ENCODE measurements around the gene DPF1.

Gene DPF1

DNA sequence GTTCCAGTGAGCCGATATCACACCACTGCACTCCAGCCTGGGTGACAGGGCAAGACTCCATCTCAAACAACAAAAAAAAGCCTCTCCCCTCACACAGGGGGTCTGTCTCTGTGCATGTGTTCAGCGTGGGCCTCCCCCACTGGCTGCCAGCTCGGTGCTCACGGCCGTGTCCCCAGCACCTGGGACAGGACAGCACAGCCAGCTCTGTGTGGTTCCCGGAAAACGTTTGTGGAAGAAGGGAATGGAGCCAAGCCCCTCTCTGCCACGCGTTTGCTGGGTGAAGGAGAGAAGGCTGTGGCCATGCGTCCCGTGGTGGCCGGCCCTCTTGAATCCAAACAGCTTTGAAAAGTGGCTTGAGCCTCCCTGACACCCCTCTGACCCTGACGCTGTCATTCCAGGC lies 32.3 kb downstream of the DPF1 start:
- no peak overlapping the region for H3K27ac Mint-ChIP-seq
- no peak for DNase-seq (ENCODE audit: low spot score)
- no peaks in the 10 kb centered on the region for H3K27me3 Mint-ChIP-seq (ENCODE audit: low read depth)
- H3K9me3 Mint-ChIP-seq = no peaks in the 10 kb centered on the region
- H3K36me3 Mint-ChIP-seq (ENCODE audit: low read depth) = no peaks in the 10 kb centered on the region
- H3K4me1 Mint-ChIP-seq (ENCODE audit: low read depth) = no peaks in the 10 kb centered on the region
- no peak overlapping the region for H3K4me3 Mint-ChIP-seq

GRCh38 chr19:38190793-38191192 lies 33.2 kb downstream of the DPF1 start:
- no peaks in the 10 kb centered on the region for H3K4me1 Mint-ChIP-seq (ENCODE audit: low read depth)
- DNase-seq (ENCODE audit: low spot score) = no peak
- H3K9me3 Mint-ChIP-seq = no peaks in the 10 kb centered on the region
- no peaks in the 10 kb centered on the region for H3K27me3 Mint-ChIP-seq (ENCODE audit: low read depth)
- H3K36me3 Mint-ChIP-seq (ENCODE audit: low read depth) = no peaks in the 10 kb centered on the region
- no peak overlapping the region for H3K4me3 Mint-ChIP-seq
- H3K27ac Mint-ChIP-seq = no peak overlapping the region

DNA sequence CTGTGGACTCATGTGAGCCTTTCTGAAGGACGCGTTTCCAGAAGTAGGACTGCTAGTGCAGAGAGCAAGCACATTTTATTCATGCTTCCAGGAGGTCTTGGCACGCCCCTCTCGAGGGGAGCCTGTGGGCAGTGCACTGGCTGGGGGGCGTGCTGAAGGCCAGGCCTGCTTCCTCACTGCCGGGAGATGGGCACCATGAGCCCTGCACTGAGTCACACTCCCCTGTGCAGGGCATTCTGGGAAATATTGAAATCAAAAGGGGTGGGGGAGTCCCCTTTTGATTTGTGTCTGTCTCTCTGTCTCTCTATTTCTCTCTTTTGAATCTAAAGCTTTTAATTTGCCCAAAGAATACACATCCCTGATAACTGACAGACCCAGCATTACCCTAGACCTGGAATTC lies 34.0 kb downstream of the DPF1 start:
- no peaks in the 10 kb centered on the region for H3K4me1 Mint-ChIP-seq (ENCODE audit: low read depth)
- no peaks in the 10 kb centered on the region for H3K36me3 Mint-ChIP-seq (ENCODE audit: low read depth)
- no peak for DNase-seq (ENCODE audit: low spot score)
- H3K27me3 Mint-ChIP-seq (ENCODE audit: low read depth) = no peaks in the 10 kb centered on the region
- no peak overlapping the region for H3K27ac Mint-ChIP-seq
- H3K4me3 Mint-ChIP-seq = no peak overlapping the region
- no peaks in the 10 kb centered on the region for H3K9me3 Mint-ChIP-seq

- Mint-ChIP-seq H3K36me3 (ENCODE audit: low read depth) (peaks cover 4% of the 10 kb centered on the region), H3K4me1 (ENCODE audit: low read depth) (no peaks in the 10 kb centered on the region), H3K27ac (no peak overlapping the region), H3K9me3 (peaks cover 6% of the 10 kb centered on the region), H3K4me3 (no peak overlapping the region), H3K27me3 (ENCODE audit: low read depth) (no peaks in the 10 kb centered on the region)
- no peak for DNase-seq (ENCODE audit: low spot score)
Measured at GRCh38 chr19:38185562-38185961, 38.5 kb downstream of the DPF1 start.

DNA sequence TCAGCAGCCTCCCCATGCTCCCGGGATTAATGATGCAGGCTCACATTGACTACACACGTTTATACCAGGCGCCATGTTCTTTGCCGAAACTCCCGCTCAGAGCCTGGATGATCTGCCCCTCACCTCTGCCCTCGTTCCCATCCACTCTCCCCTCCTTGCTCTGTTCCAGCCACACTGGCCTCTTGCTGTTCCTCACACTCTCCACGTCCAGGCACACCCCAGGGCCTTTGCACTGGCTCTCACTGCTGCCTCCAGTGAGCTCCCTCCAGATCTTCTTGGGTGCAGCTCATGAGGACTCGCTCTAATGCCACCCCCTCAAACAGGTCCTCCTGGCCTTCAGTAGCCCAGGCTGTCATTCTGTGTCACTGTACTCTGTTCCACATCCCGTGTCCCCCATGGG lies 39.2 kb downstream of the DPF1 start:
- DNase-seq (ENCODE audit: low spot score) = no peak
- H3K4me1 Mint-ChIP-seq (ENCODE audit: low read depth) = no peaks in the 10 kb centered on the region
- H3K27me3 Mint-ChIP-seq (ENCODE audit: low read depth) = no peaks in the 10 kb centered on the region
- no peak overlapping the region for H3K4me3 Mint-ChIP-seq
- H3K36me3 Mint-ChIP-seq (ENCODE audit: low read depth) = peaks cover 4% of the 10 kb centered on the region
- H3K9me3 Mint-ChIP-seq = peaks cover 7% of the 10 kb centered on the region
- H3K27ac Mint-ChIP-seq = no peak overlapping the region

DNA sequence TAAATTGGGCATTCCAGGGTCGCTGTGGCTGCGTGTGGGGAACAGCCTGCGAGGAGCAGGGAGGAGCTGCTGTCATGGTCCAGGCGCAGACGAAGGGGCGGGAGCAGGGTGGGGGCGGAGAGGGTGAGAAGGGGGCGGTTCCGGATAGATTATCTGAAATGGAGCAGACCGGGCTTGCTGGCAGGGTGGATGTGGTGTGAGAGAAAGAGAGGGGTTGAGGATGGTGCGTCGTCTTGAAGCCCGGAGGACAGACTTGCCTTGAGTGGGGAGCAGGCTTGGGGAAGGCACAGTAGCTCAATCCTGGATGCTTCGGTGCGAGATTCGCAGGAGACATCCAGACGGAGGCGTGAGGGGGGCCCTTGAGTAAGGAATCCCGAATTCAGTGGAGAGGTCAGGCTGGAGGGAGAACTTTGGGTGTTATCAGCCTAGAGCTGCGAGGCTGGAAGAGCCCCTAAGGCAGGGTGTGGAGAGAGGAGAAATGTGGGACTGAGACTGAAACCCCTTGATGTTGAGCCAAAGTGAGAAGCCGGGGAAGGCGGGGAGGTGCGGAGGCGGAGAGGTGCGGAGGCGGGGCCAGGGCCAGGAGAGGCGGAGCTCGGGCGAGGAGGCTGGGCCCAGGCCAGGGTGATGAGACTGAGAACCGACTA lies 40.6 kb downstream of the DPF1 start:
- H3K36me3 Mint-ChIP-seq (ENCODE audit: low read depth) = peaks cover 4% of the 10 kb centered on the region
- H3K4me3 Mint-ChIP-seq = no peak overlapping the region
- H3K9me3 Mint-ChIP-seq = peaks cover 7% of the 10 kb centered on the region
- no peak overlapping the region for H3K27ac Mint-ChIP-seq
- H3K4me1 Mint-ChIP-seq (ENCODE audit: low read depth) = no peaks in the 10 kb centered on the region
- DNase-seq (ENCODE audit: low spot score) = no peak
- H3K27me3 Mint-ChIP-seq (ENCODE audit: low read depth) = no peaks in the 10 kb centered on the region

DNA sequence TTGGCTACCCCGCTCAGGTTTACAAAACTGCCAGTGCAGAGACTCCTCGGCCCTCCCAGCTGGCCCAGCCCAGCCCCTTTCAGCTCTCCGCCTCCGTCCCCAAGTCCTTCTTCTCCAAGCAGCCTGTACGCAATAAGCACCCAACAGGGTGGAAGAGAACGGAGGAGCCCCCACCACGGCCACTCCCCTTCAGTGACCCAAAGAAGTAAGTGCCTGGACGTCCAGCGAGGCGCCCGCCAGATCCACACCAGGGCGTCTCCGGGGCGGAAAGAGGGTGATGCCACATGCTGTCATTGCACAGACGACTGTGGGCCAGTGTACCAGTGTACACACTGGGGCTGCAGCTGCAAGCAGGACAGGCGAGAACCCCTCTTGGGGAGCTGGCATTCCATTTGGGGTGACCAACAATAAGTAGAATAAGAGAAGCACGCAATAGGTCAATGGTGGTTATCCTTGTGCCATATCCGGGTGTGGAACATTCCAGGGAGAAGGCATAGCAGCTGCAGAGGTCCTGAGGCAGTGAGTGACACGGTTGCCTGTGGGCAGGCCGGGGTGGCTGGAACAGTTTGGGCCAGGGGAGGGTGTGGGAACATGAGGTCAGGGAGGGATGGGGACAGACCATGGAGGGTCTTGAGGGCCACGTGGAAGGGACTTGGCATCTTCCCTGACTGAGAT lies 41.3 kb downstream of the DPF1 start:
- DNase-seq (ENCODE audit: low spot score) = no peak
- Mint-ChIP-seq H3K4me3 (no peak overlapping the region), H3K27me3 (ENCODE audit: low read depth) (no peaks in the 10 kb centered on the region), H3K27ac (no peak overlapping the region), H3K36me3 (ENCODE audit: low read depth) (peaks cover 4% of the 10 kb centered on the region), H3K4me1 (ENCODE audit: low read depth) (no peaks in the 10 kb centered on the region), H3K9me3 (peaks cover 7% of the 10 kb centered on the region)

- Mint-ChIP-seq H3K4me3 (no peak overlapping the region), H3K9me3 (peaks cover 7% of the 10 kb centered on the region), H3K27me3 (ENCODE audit: low read depth) (no peaks in the 10 kb centered on the region), H3K36me3 (ENCODE audit: low read depth) (peaks cover 4% of the 10 kb centered on the region), H3K27ac (no peak overlapping the region), H3K4me1 (ENCODE audit: low read depth) (no peaks in the 10 kb centered on the region)
- DNase-seq (ENCODE audit: low spot score) = no peak
Measured at GRCh38 chr19:38180071-38180470, 44.0 kb downstream of the DPF1 start.

DNA sequence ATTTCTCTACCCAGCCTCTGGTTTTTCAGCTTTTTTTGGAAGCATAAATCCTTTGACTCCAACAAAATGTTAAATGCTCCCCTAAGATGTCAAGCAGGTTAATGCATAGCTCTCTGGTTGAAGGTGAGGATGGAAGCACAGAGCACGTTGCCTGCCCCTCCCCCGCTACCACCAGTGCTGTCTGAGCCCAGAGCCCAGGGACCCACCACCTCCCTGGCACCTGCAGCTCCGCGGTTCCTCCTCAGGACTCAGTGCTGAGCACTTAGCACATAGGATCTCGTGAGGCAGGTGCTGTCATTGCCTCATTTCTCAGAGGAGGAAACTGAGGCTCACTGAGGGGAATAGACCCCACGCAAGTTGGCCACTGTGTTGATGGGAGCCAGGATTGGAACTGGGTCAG lies 48.6 kb downstream of the DPF1 start:
- H3K9me3 Mint-ChIP-seq = no peaks in the 10 kb centered on the region
- H3K4me1 Mint-ChIP-seq (ENCODE audit: low read depth) = no peaks in the 10 kb centered on the region
- H3K36me3 Mint-ChIP-seq (ENCODE audit: low read depth) = no peaks in the 10 kb centered on the region
- DNase-seq (ENCODE audit: low spot score) = no peak
- H3K27ac Mint-ChIP-seq = no peak overlapping the region
- H3K4me3 Mint-ChIP-seq = no peak overlapping the region
- H3K27me3 Mint-ChIP-seq (ENCODE audit: low read depth) = no peaks in the 10 kb centered on the region

GRCh38 chr19:38173291-38174041 lies 50.6 kb downstream of the DPF1 start:
- Mint-ChIP-seq H3K9me3 (no peaks in the 10 kb centered on the region), H3K27me3 (ENCODE audit: low read depth) (no peaks in the 10 kb centered on the region), H3K4me1 (ENCODE audit: low read depth) (no peaks in the 10 kb centered on the region), H3K4me3 (no peak overlapping the region), H3K36me3 (ENCODE audit: low read depth) (no peaks in the 10 kb centered on the region), H3K27ac (no peak overlapping the region)
- no peak for DNase-seq (ENCODE audit: low spot score)

DNA sequence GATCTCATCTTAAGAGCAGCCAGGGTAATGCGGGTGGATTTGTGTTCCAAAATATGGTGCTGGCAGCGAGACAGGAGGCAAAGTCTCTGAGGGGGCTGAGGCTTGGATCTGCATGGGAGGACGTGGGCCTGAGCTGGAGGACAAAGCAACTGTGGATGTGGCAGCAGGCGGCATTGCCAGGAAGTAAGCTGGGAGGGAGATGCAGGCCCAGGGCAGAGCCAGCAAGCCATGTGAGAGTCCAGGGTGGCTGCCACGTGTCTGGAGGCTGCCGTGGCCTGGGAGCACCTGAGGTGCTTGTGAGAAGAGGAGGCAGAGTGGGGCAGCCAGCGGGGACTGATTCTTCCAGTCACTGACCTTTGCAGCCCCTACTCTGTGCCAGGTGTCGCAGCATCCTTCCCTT lies 52.0 kb downstream of the DPF1 start:
- DNase-seq (ENCODE audit: low spot score) = no peak
- Mint-ChIP-seq H3K9me3 (no peaks in the 10 kb centered on the region), H3K27ac (no peak overlapping the region), H3K4me1 (ENCODE audit: low read depth) (no peaks in the 10 kb centered on the region), H3K4me3 (no peak overlapping the region), H3K36me3 (ENCODE audit: low read depth) (no peaks in the 10 kb centered on the region), H3K27me3 (ENCODE audit: low read depth) (no peaks in the 10 kb centered on the region)

GRCh38 chr19:38170334-38170733 lies 53.7 kb downstream of the DPF1 start:
- no peaks in the 10 kb centered on the region for H3K27me3 Mint-ChIP-seq (ENCODE audit: low read depth)
- H3K4me3 Mint-ChIP-seq = no peak overlapping the region
- H3K4me1 Mint-ChIP-seq (ENCODE audit: low read depth) = no peaks in the 10 kb centered on the region
- no peak overlapping the region for H3K27ac Mint-ChIP-seq
- no peak for DNase-seq (ENCODE audit: low spot score)
- H3K36me3 Mint-ChIP-seq (ENCODE audit: low read depth) = no peaks in the 10 kb centered on the region
- no peaks in the 10 kb centered on the region for H3K9me3 Mint-ChIP-seq

- H3K4me3 Mint-ChIP-seq = no peak overlapping the region
- H3K36me3 Mint-ChIP-seq (ENCODE audit: low read depth) = peaks cover 4% of the 10 kb centered on the region
- no peak overlapping the region for H3K27ac Mint-ChIP-seq
- no peak for DNase-seq (ENCODE audit: low spot score)
- no peaks in the 10 kb centered on the region for H3K4me1 Mint-ChIP-seq (ENCODE audit: low read depth)
- H3K27me3 Mint-ChIP-seq (ENCODE audit: low read depth) = no peaks in the 10 kb centered on the region
- no peaks in the 10 kb centered on the region for H3K9me3 Mint-ChIP-seq
Measured at GRCh38 chr19:38168637-38169036, 55.4 kb downstream of the DPF1 start.

- H3K9me3 Mint-ChIP-seq = peaks cover 3% of the 10 kb centered on the region
- H3K36me3 Mint-ChIP-seq (ENCODE audit: low read depth) = peaks cover 18% of the 10 kb centered on the region
- no peaks in the 10 kb centered on the region for H3K27me3 Mint-ChIP-seq (ENCODE audit: low read depth)
Measured at GRCh38 chr19:38165335-38165734, 58.7 kb downstream of the DPF1 start.

More at GRCh38 chr19:38165335-38165734, 58.7 kb downstream of the DPF1 start:
- Mint-ChIP-seq H3K27ac (no peak overlapping the region), H3K4me1 (ENCODE audit: low read depth) (no peaks in the 10 kb centered on the region), H3K4me3 (no peak overlapping the region)
- DNase-seq (ENCODE audit: low spot score) = no peak
